Calu3 (cell line): ENCODE measurements around the gene ZNF23. TPM values are rescaled to one million over a fixed set of nuclear protein-coding genes. Genes with fewer than 3 reads are reported as not detected.
"Not testable (repeated sequence)": the region's sequence is repeated elsewhere in the genome, so short reads cannot be mapped to it uniquely, and the experiment has no call there.

Experiments used
- Bru-seq: library from RNA; stranded (reverse); fragments of 400-500 nt; gene quantifications from one replicate; lab custom pipeline; 2021; lab: Mats Ljungman, UMichigan
- BruChase-seq, 2 experiments: library from RNA; stranded (reverse); fragments of 400-500 nt; gene quantifications; one replicate each; lab custom pipeline; 2021; lab: Mats Ljungman, UMichigan
- BruUV-seq: library from RNA; stranded (reverse); fragments of 400-500 nt; replicated peaks from 2 replicates; lab custom pipeline; 2021; lab: Mats Ljungman, UMichigan
- CTCF ChIA-PET: fragments of 300-600 bp; sonication (Branson Sonifier 250); formaldehyde crosslinking; loops from one replicate; lab custom pipeline; 2022; ENCODE audit warnings: antibody characterized with exemption; lab: Charles Lee
- DNase-seq: peaks from one replicate; pipeline ENCODE4 v3.0.0; 2022
- H3K27ac Mint-ChIP-seq: one replicate; pipeline ENCODE4 v1.8.0; 2022; ENCODE audit warnings: mixed read lengths; ENCODE audit not compliant: unreplicated experiment
- H3K27me3 Mint-ChIP-seq: one replicate; pipeline ENCODE4 v1.8.0; 2022; ENCODE audit warnings: mixed read lengths; ENCODE audit not compliant: unreplicated experiment
- H3K36me3 Mint-ChIP-seq: one replicate; pipeline ENCODE4 v1.8.0; 2022; ENCODE audit warnings: mild to moderate bottlenecking, moderate library complexity, mixed read lengths; ENCODE audit not compliant: insufficient read depth, unreplicated experiment
- H3K4me1 Mint-ChIP-seq: one replicate; pipeline ENCODE4 v1.8.0; 2022; ENCODE audit warnings: mild to moderate bottlenecking, low read depth, mixed read lengths; ENCODE audit not compliant: unreplicated experiment
- H3K4me3 Mint-ChIP-seq: one replicate; pipeline ENCODE4 v1.8.0; 2022; ENCODE audit warnings: mild to moderate bottlenecking, low read depth, moderate library complexity, mixed read lengths; ENCODE audit not compliant: unreplicated experiment
- H3K9me3 Mint-ChIP-seq: one replicate; pipeline ENCODE4 v1.8.0; 2022; ENCODE audit warnings: low read depth, mixed read lengths; ENCODE audit not compliant: unreplicated experiment
- intact Hi-C: fragments of 100-400 bp; cut with micrococcal nuclease; formaldehyde crosslinking; loops from one replicate; pipeline ENCODE4 v1.10.0; 2022; ENCODE audit not compliant: unreplicated experiment
- long read RNA-seq: library from polyadenylated mRNA; stranded (forward); transcript quantifications from one replicate; pipeline ENCODE4 v2.0.0, GENCODE V29; 2022
- total RNA-seq: library from RNA; stranded (reverse); gene quantifications from 2 replicates; pipeline ENCODE4 v1.2.3, GENCODE V29; 2022
- TF ChIP-seq, protein P1 (sequence below): fragments of 200-600 bp; IDR thresholded peaks from one replicate; pipeline ENCODE4 v1.8.0; 2022; ENCODE audit warnings: antibody characterized with exemption; ENCODE audit not compliant: unreplicated experiment

Gene ZNF23
- total RNA-seq (13.3 and 13.9 TPM in 2 replicates), Bru-seq, nascent RNA (percentile 74 among the genes with signal in this experiment), BruChase-seq, experiment 1, labeled RNA remaining after a 6-hour chase (percentile 65 among the genes with signal in this experiment), BruChase-seq, experiment 2, labeled RNA remaining after a 2-hour chase (percentile 70 among the genes with signal in this experiment)
- long read RNA-seq, partial matches to known transcripts, result 1 of 6 reads
- long read RNA-seq, other reads (novel, unspliced or antisense), result 3 of 6 reads

DNA sequence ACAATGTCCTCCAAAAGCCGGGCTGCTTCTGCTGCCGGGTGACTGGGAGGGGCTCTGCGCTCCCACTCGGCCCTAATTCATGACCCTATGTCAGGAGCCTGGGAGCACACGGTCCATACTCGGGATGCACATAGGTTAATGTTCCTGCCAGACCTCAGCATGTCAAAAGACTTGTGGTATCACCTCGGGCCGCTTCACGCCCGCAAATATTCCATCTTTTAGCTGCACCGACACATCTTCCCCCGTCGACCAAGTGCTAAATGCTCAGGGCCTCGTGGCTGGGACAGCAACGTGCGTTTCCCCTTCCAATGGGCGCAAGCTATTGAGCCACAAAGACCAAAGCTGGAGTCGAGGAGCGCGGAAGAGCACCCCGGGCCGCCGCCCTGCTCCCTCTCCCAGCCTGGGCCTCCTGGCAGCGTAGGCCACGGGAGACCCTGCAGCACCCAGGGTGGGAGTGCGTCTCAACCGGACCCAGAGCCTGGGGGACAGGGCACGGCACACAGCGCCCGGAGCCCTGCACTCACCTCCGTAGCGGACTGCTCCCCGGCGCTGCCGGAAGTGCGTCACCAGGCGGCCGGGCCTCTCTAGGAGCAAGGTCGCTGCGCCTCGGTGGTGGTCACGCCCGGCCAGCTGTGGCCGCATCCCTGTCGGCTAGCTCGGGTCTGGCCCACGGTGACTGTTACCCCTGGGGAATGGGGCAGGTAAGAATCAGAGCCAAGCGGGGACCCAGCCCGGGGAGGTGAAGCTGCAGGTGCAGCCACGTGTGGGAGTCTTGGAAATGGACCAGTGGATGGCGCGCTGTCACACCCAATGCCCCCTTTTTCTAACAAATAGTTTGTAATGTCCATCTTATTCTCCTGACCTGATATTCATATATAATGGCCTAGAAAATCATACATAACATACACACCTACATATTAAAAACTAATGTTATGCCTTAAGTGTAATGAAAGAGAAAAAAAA, at the start of gene ZNF23:
TSS of gene ZNF23 (minus strand) at position 562 of the 963 bp plus-strand sequence. CDS start 5,451 bp downstream, outside the sequence.
- no peaks in the 10 kb centered on the region for H3K27me3 Mint-ChIP-seq
- DNase-seq, result peak; percentile 90
- peaks cover 2% of the 10 kb centered on the region for H3K9me3 Mint-ChIP-seq
- TF ChIP-seq, protein P1, sequence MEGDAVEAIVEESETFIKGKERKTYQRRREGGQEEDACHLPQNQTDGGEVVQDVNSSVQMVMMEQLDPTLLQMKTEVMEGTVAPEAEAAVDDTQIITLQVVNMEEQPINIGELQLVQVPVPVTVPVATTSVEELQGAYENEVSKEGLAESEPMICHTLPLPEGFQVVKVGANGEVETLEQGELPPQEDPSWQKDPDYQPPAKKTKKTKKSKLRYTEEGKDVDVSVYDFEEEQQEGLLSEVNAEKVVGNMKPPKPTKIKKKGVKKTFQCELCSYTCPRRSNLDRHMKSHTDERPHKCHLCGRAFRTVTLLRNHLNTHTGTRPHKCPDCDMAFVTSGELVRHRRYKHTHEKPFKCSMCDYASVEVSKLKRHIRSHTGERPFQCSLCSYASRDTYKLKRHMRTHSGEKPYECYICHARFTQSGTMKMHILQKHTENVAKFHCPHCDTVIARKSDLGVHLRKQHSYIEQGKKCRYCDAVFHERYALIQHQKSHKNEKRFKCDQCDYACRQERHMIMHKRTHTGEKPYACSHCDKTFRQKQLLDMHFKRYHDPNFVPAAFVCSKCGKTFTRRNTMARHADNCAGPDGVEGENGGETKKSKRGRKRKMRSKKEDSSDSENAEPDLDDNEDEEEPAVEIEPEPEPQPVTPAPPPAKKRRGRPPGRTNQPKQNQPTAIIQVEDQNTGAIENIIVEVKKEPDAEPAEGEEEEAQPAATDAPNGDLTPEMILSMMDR, result no peak
- CTCF ChIA-PET, result interaction anchor here (0.6 to 1.3 kb wide), 5 partner anchors 18 to 127 kb away, joined by 3 to 5 read pairs (median 4); partner anchors contain the start of gene CHST4
- H3K4me3 Mint-ChIP-seq, result peak within 1 kb of the TSS; percentile 97
- peaks cover 19% of the 10 kb centered on the region for H3K4me1 Mint-ChIP-seq
- H3K36me3 Mint-ChIP-seq, result peaks cover 18% of the 10 kb centered on the region
- H3K27ac Mint-ChIP-seq, result peak within 1 kb of the TSS; percentile 97
- TSS peak; percentile 75 for BruUV-seq
- intact Hi-C loops, result loop anchor here (1.0 kb wide), 1 partner anchor 22 kb away; no protein-coding TSS in a partner anchor

DNA sequence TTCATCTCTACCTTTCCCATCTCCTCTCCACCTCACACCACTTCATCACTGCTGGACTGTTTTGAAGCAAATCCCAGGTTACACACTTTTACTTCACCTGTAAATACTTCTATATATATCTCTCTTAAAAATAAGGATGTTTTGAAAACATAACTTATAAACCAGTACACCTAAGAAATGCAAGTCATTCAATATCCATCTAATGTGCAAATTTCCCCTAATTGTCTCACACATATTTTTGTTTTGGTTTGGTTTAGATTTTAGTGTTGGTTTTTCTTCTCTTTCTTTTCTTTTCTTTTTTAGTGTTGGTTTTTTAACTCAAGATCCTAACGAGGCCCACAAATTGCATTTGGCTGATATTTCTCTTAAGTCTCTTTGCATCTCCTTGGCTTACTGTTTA, 45.0 kb upstream of the ZNF23 start:
- Mint-ChIP-seq H3K27me3 (no peaks in the 10 kb centered on the region), H3K4me3 (no peak overlapping the region), H3K9me3 (peaks cover 5% of the 10 kb centered on the region), H3K36me3 (peaks cover 5% of the 10 kb centered on the region), H3K27ac (peak overlapping the region; percentile 1), H3K4me1 (peaks cover 30% of the 10 kb centered on the region)
- BruUV-seq, result no TSS peak
- DNase-seq, result no peak
- CTCF ChIA-PET, result interaction anchor here (0.6 kb wide), 1 partner anchor 102 kb away, joined by 4 read pairs; no protein-coding TSS in a partner anchor
- intact Hi-C loops, result no loop called here
- TF ChIP-seq, protein P1, result no peak

DNA sequence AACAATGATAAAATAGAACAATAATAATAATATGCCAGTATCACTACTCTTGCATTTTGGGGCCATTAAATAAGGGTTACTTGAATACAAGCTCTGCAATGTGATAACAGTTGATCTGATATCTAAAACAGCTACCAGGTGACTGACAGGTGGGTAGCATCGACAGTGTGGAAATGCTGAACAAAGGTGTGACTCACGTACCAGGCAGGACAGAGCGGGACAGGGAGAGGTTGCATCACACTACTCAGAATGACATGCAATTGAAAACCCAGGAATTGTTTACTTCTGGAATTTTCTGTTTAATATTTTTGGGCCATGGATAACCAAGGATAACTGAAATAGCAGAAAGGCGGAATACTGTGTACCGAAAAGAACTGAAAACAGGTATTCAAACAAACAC, 42.9 kb upstream of the ZNF23 start:
- peak; percentile 48 for DNase-seq
- TF ChIP-seq, protein P1, result no peak
- CTCF ChIA-PET, result no interaction called here
- H3K4me3 Mint-ChIP-seq, result no peak overlapping the region
- intact Hi-C loops, result no loop called here
- no peaks in the 10 kb centered on the region for H3K36me3 Mint-ChIP-seq
- H3K27me3 Mint-ChIP-seq, result no peaks in the 10 kb centered on the region
- peak overlapping the region; percentile 24 for H3K27ac Mint-ChIP-seq
- H3K4me1 Mint-ChIP-seq, result peaks cover 22% of the 10 kb centered on the region
- no TSS peak for BruUV-seq
- H3K9me3 Mint-ChIP-seq, result peaks cover 5% of the 10 kb centered on the region

DNA sequence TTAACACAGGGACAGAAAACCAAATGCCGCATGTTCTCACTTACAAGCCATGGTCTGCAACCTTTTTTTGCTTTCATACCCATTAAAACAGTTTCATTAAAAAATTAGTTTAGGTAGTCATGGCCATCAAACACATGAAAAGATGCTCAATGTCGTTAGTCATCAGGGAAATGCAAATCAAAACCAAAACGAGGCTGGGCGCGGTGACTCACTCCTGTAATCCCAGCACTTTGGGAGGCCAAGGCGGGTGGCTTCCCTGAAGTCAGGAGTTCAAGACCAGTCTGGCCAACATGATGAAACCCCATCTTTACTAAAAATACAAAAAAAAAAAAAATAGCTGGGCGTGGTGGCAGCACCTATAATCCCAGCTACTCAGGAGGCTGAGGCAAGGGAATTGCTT, 42.0 kb upstream of the ZNF23 start:
- H3K4me3 Mint-ChIP-seq, H3K9me3 Mint-ChIP-seq, intact Hi-C loops, BruUV-seq, H3K27me3 Mint-ChIP-seq, H3K36me3 Mint-ChIP-seq, DNase-seq, H3K27ac Mint-ChIP-seq, CTCF ChIA-PET: not testable (repeated sequence)
- peaks cover 22% of the 10 kb centered on the region for H3K4me1 Mint-ChIP-seq
